WERI-Rb-1 (cell line): ENCODE results near the gene TDRKH.
A peak's percentile ranks its signal among the peaks of the same experiment; 100 is the strongest.

ENCODE experiments used
- DNase-seq: peaks from one replicate; pipeline ENCODE4 v3.0.0-alpha.2; 2020
- H3K27ac ChIP-seq: fragments of 250-450 bp; sonication (Bioruptor Pico); 2 replicates; pipeline ENCODE4 v1.5.1; 2020; ENCODE audit warnings: mild to moderate bottlenecking, moderate library complexity
- H3K27me3 ChIP-seq: fragments of 250-450 bp; sonication (Bioruptor Pico); 2 replicates; pipeline ENCODE4 v1.5.1; 2021; ENCODE audit warnings: mild to moderate bottlenecking, low read depth, moderate library complexity; ENCODE audit not compliant: insufficient read depth, severe bottlenecking
- H3K36me3 ChIP-seq: fragments of 250-450 bp; sonication (Bioruptor Pico); 2 replicates; pipeline ENCODE4 v1.5.1; 2020; ENCODE audit warnings: mild to moderate bottlenecking, moderate library complexity
- H3K4me3 ChIP-seq: 2 replicates; pipeline ENCODE4 v1.5.1; 2011; ENCODE audit warnings: low read depth, mild to moderate bottlenecking, control low read depth, low read length
- H3K9me3 ChIP-seq: fragments of 250-450 bp; sonication (Bioruptor Pico); 2 replicates; pipeline ENCODE4 v1.5.1; 2021; ENCODE audit warnings: mild to moderate bottlenecking, moderate library complexity; ENCODE audit not compliant: severe bottlenecking
- TF ChIP-seq, protein P1 (sequence below): IDR thresholded peaks from 2 replicates; pipeline ENCODE4 v1.5.1; 2011; ENCODE audit warnings: low read depth, mild to moderate bottlenecking, control low read depth, inconsistent platforms, low read length

Gene TDRKH

GRCh38 chr1:151832318-151832980 is 42.1 kb upstream of the TDRKH start:
- no peak for DNase-seq
- Histone ChIP-seq H3K27me3 (no peaks in the 10 kb centered on the region), H3K4me3 (no peak overlapping the region), H3K27ac (no peak overlapping the region), H3K9me3 (no peaks in the 10 kb centered on the region), H3K36me3 (no peaks in the 10 kb centered on the region)
- TF ChIP-seq, protein P1, sequence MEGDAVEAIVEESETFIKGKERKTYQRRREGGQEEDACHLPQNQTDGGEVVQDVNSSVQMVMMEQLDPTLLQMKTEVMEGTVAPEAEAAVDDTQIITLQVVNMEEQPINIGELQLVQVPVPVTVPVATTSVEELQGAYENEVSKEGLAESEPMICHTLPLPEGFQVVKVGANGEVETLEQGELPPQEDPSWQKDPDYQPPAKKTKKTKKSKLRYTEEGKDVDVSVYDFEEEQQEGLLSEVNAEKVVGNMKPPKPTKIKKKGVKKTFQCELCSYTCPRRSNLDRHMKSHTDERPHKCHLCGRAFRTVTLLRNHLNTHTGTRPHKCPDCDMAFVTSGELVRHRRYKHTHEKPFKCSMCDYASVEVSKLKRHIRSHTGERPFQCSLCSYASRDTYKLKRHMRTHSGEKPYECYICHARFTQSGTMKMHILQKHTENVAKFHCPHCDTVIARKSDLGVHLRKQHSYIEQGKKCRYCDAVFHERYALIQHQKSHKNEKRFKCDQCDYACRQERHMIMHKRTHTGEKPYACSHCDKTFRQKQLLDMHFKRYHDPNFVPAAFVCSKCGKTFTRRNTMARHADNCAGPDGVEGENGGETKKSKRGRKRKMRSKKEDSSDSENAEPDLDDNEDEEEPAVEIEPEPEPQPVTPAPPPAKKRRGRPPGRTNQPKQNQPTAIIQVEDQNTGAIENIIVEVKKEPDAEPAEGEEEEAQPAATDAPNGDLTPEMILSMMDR = no peak

GRCh38 chr1:151831605-151832004 is 41.3 kb upstream of the TDRKH start, which contains the start of gene RORC:
Gene RORC, minus strand, starts transcription at chr1:151831802. Its CDS starts 38 bp downstream, at chr1:151831764.
- TF ChIP-seq, protein P1 = no peak
- no peaks in the 10 kb centered on the region for H3K27me3 ChIP-seq
- no peak within 1 kb of the TSS for H3K27ac ChIP-seq
- no peak within 1 kb of the TSS for H3K4me3 ChIP-seq
- no peak for DNase-seq
- H3K9me3 ChIP-seq = no peaks in the 10 kb centered on the region
- H3K36me3 ChIP-seq = no peaks in the 10 kb centered on the region

- TF ChIP-seq, protein P1 = no peak
- DNase-seq = no peak
- no peaks in the 10 kb centered on the region for H3K27me3 ChIP-seq
- H3K27ac ChIP-seq = no peak overlapping the region
- no peaks in the 10 kb centered on the region for H3K36me3 ChIP-seq
- no peaks in the 10 kb centered on the region for H3K9me3 ChIP-seq
- no peak overlapping the region for H3K4me3 ChIP-seq
Measured at GRCh38 chr1:151831256-151831591, 40.9 kb upstream of the TDRKH start.

DNA sequence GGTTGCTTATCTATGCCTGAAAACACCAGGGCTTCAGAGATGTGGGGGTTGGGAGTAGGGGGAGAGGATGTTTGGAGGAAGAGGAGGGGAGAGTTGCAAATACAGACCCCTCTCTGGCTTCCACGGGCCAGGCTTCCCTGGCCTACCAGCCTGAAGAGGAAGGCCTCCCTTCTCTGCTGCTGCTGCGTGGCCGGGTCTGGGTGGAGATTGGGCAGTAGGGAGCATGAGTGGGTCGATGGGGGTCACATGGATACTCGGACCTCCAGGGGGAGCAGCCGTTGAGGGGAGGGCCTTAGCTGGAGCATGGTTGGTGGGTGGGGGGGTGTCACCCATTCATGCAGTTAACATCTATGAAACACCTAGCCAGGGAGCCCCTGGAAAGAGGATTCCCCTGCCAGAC is 39.8 kb upstream of the TDRKH start:
- no peaks in the 10 kb centered on the region for H3K36me3 ChIP-seq
- H3K4me3 ChIP-seq = no peak overlapping the region
- TF ChIP-seq, protein P1 = no peak
- peak overlapping the region; percentile 1; the same call in 1 of the 2 replicates for H3K27ac ChIP-seq
- no peaks in the 10 kb centered on the region for H3K9me3 ChIP-seq
- no peak for DNase-seq
- no peaks in the 10 kb centered on the region for H3K27me3 ChIP-seq

- DNase-seq = no peak
- no peak overlapping the region for H3K4me3 ChIP-seq
Measured at GRCh38 chr1:151829352-151830046, 39.2 kb upstream of the TDRKH start.

More at GRCh38 chr1:151829352-151830046, 39.2 kb upstream of the TDRKH start:
- no peak overlapping the region for H3K27ac ChIP-seq
- H3K36me3 ChIP-seq = no peaks in the 10 kb centered on the region
- TF ChIP-seq, protein P1 = no peak
- H3K27me3 ChIP-seq = no peaks in the 10 kb centered on the region
- no peaks in the 10 kb centered on the region for H3K9me3 ChIP-seq
